ENCODE measurements around the gene SLC25A23. TPM values are rescaled to one million over a fixed set of nuclear protein-coding genes. Genes with fewer than 3 reads are reported as not detected.

SLC25A23 gene
- total RNA-seq, 1 donor = 22.8 TPM

DNA sequence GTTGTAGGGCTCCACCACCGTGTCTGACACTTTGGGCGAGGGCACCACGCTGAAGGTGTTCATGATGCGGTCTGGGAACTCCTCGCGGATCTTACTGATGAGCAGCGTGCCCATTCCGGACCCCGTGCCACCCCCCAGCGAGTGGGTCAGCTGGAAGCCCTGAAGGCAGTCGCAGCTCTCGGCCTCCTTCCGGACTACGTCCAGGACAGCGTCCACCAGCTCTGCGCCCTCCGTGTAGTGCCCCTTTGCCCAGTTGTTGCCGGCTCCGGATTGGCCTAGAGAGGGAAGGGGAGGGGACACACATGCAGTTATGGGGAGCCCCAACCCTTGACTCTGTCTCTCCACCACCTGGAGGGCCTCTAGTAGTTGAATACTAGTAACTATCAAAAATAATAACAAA is 36.4 kb upstream of the SLC25A23 start:
- H3K9me3 ChIP-seq (ENCODE audit: low read depth, low read length) = no peaks in the 10 kb centered on the region
- no peaks in the 10 kb centered on the region for H3K4me1 ChIP-seq (ENCODE audit: insufficient read depth, low read length)
- DNase-seq (ENCODE audit: insufficient read length, low spot score, missing footprints) = peak; percentile 49
- H3K27ac ChIP-seq (ENCODE audit: low read depth, low read length) = no peak overlapping the region
- H3K36me3 ChIP-seq (ENCODE audit: insufficient read depth, low read length) = no peaks in the 10 kb centered on the region
- no peaks in the 10 kb centered on the region for H3K79me2 ChIP-seq (ENCODE audit: insufficient read depth, low read length)
- peaks cover 3% of the 10 kb centered on the region for H3K27me3 ChIP-seq (ENCODE audit: insufficient read depth, low read length)
- no peak overlapping the region for H3K4me3 ChIP-seq (ENCODE audit: insufficient read depth, low read length)
- H3K4me2 ChIP-seq (ENCODE audit: insufficient read depth, low read length) = no peak overlapping the region
- no peak overlapping the region for H2AFZ ChIP-seq (ENCODE audit: low read length)
- H4K20me1 ChIP-seq (ENCODE audit: insufficient read depth, low read length) = no peaks in the 10 kb centered on the region
- TF ChIP-seq CTCF (IDR thresholded peaks at IDR 0.05; ENCODE audit: extremely low read depth, low read depth, low read length) = no peak

- no peak overlapping the region for H3K4me3 ChIP-seq (ENCODE audit: insufficient read depth, low read length)
- no peaks in the 10 kb centered on the region for H3K79me2 ChIP-seq (ENCODE audit: insufficient read depth, low read length)
- DNase-seq (ENCODE audit: insufficient read length, low spot score, missing footprints) = peak; percentile 32
- no peak overlapping the region for H3K27ac ChIP-seq (ENCODE audit: low read depth, low read length)
- no peaks in the 10 kb centered on the region for H3K27me3 ChIP-seq (ENCODE audit: insufficient read depth, low read length)
- no peaks in the 10 kb centered on the region for H3K9me3 ChIP-seq (ENCODE audit: low read depth, low read length)
- no peak overlapping the region for H2AFZ ChIP-seq (ENCODE audit: low read length)
- no peaks in the 10 kb centered on the region for H3K36me3 ChIP-seq (ENCODE audit: insufficient read depth, low read length)
- H4K20me1 ChIP-seq (ENCODE audit: insufficient read depth, low read length) = no peaks in the 10 kb centered on the region
- no peak for TF ChIP-seq CTCF (IDR thresholded peaks at IDR 0.05; ENCODE audit: extremely low read depth, low read depth, low read length)
- H3K4me1 ChIP-seq (ENCODE audit: insufficient read depth, low read length) = no peaks in the 10 kb centered on the region
- no peak overlapping the region for H3K4me2 ChIP-seq (ENCODE audit: insufficient read depth, low read length)
These were observed 34.9 kb upstream of the SLC25A23 start for GRCh38 chr19:6494438-6495036.

DNA sequence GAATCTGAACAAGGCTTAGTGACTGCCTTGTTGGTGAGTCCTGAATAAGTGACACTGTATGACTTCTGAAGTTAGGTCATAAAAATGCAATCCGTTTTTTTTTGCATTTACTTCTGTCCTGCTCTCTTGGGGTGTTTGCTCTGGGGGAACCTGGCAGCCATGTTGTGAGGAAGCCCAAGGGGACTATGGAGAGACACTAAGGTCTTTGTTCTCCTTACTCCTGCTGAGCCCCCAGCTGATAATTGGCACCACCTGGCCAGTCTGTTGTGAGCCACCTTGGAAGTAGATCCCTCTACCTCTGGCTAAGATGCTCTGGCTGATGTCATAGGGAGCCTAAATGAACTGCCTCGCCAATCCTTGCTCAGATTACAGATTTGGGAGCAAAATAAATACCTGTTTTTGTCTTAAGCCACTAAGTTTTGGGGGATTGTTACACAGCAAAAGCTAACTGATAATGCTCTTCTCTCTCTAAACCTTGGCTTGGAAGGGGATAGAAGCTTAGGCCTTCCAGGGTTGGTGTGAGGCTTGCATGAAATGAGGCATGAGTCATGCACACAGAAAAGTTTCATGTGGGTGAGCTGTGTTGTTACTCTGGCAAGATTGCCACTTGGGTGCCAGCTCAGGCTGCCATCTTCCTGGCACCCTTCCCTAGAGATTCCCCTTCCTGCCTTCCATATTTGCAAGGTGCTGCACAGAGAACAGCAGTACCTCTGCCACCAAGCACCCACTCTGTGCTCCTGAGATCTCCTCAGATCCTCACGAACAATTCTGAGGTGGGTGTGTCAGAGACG is 32.4 kb upstream of the SLC25A23 start:
- H2AFZ ChIP-seq (ENCODE audit: low read length) = no peak overlapping the region
- H3K27me3 ChIP-seq (ENCODE audit: insufficient read depth, low read length) = no peaks in the 10 kb centered on the region
- H3K27ac ChIP-seq (ENCODE audit: low read depth, low read length) = no peak overlapping the region
- H3K4me3 ChIP-seq (ENCODE audit: insufficient read depth, low read length) = no peak overlapping the region
- H3K79me2 ChIP-seq (ENCODE audit: insufficient read depth, low read length) = no peaks in the 10 kb centered on the region
- H3K36me3 ChIP-seq (ENCODE audit: insufficient read depth, low read length) = no peaks in the 10 kb centered on the region
- no peaks in the 10 kb centered on the region for H4K20me1 ChIP-seq (ENCODE audit: insufficient read depth, low read length)
- DNase-seq (ENCODE audit: insufficient read length, low spot score, missing footprints) = peak; percentile 37
- H3K9me3 ChIP-seq (ENCODE audit: low read depth, low read length) = no peaks in the 10 kb centered on the region
- H3K4me1 ChIP-seq (ENCODE audit: insufficient read depth, low read length) = no peaks in the 10 kb centered on the region
- H3K4me2 ChIP-seq (ENCODE audit: insufficient read depth, low read length) = no peak overlapping the region
- TF ChIP-seq CTCF (IDR thresholded peaks at IDR 0.05; ENCODE audit: extremely low read depth, low read depth, low read length) = no peak

DNA sequence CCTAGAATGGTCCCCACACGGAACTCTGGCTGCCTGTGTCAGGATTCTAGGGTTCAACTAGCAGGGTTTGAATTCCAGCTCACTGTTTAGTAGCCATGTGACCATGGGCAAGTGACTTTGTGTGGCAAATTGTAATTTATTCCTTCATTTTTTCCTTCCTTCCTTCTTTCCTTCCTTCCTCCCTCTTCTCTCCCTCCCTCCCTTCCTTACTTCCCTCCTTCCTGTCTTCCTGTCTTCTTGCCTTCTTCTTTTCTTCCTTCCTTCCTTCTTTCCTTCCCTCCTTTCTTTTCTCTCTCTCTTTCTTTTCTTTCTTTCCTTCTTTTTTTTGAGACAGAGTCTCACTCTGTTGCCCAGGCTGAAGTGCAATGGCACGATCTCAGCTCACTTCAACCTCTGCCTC is 30.5 kb upstream of the SLC25A23 start:
- Histone ChIP-seq H3K4me1 (ENCODE audit: insufficient read depth, low read length) (no peaks in the 10 kb centered on the region), H3K27ac (ENCODE audit: low read depth, low read length) (no peak overlapping the region), H2AFZ (ENCODE audit: low read length) (no peak overlapping the region), H3K4me2 (ENCODE audit: insufficient read depth, low read length) (no peak overlapping the region), H4K20me1 (ENCODE audit: insufficient read depth, low read length) (no peaks in the 10 kb centered on the region), H3K27me3 (ENCODE audit: insufficient read depth, low read length) (no peaks in the 10 kb centered on the region), H3K4me3 (ENCODE audit: insufficient read depth, low read length) (no peak overlapping the region), H3K79me2 (ENCODE audit: insufficient read depth, low read length) (no peaks in the 10 kb centered on the region), H3K36me3 (ENCODE audit: insufficient read depth, low read length) (no peaks in the 10 kb centered on the region), H3K9me3 (ENCODE audit: low read depth, low read length) (no peaks in the 10 kb centered on the region)
- DNase-seq (ENCODE audit: insufficient read length, low spot score, missing footprints) = no peak
- no peak for TF ChIP-seq CTCF (IDR thresholded peaks at IDR 0.05; ENCODE audit: extremely low read depth, low read depth, low read length)

Measured in osteoblast (primary cell).